Endothelial cell of umbilical vein (primary cell): ENCODE results near the gene TFAP2D. TPM values are rescaled to one million over a fixed set of nuclear protein-coding genes. Genes with fewer than 3 reads are reported as not detected.

Experiments used
- BruUV-seq: library from RNA; stranded (reverse); fragments of 400-500 nt; replicated peaks from 2 replicates; lab custom pipeline; 2021; lab: Mats Ljungman, UMichigan
- CTCF ChIA-PET: fragments of 300-600, 350-600 bp; sonication (Branson Sonifier 250); formaldehyde crosslinking; loops from one replicate; lab custom pipeline; 2021; ENCODE audit warnings: antibody characterized with exemption, inconsistent platforms; lab: Charles Lee
- POLR2A ChIA-PET: fragments of 300-600, 350-600 bp; sonication (Branson Sonifier 250); formaldehyde crosslinking; loops from one replicate; lab custom pipeline; 2021; ENCODE audit warnings: antibody characterized with exemption, inconsistent platforms; lab: Charles Lee
- DNase-seq: peaks from one replicate; pipeline ENCODE4 v3.0.0-alpha.2; 2011; ENCODE audit warnings: low read depth, low spot score
- FAIRE-seq: peaks from 2 replicates; lab custom pipeline; 2011; peaks lifted over from hg19 to GRCh38; lab: Jason Lieb, UNC
- H2AFZ ChIP-seq: 2 replicates; pipeline ENCODE4 v1.6.0; 2012; ENCODE audit warnings: low read depth, low read length, control low read depth, inconsistent platforms
- H3K27ac ChIP-seq: 2 replicates; pipeline ENCODE4 v1.5.1; 2011; ENCODE audit warnings: low read depth, mild to moderate bottlenecking, control low read depth, low read length, moderate library complexity; ENCODE audit not compliant: insufficient read depth
- H3K27me3 ChIP-seq, 2 experiments: 2 replicates each; pipeline versions ENCODE4 v1.6.0 to v1.6.1; 2011; ENCODE audit warnings: low read length in 2 of 2, mixed read lengths in 1 of 2; ENCODE audit not compliant: control insufficient read depth in 2 of 2, insufficient read depth in 2 of 2
- H3K36me3 ChIP-seq, 2 experiments: 2 replicates in 1 of 2; 3 replicates in 1 of 2; pipeline ENCODE4 v1.5.1; 2011; ENCODE audit warnings: low read length in 2 of 2, mild to moderate bottlenecking in 1 of 2, moderate library complexity in 1 of 2; ENCODE audit not compliant: control insufficient read depth in 2 of 2, insufficient read depth in 2 of 2; ENCODE audit errors: extremely low read depth in 1 of 2
- H3K4me1 ChIP-seq: 3 replicates; pipeline ENCODE4 v1.5.1; 2011; ENCODE audit warnings: mild to moderate bottlenecking, low read length; ENCODE audit not compliant: control insufficient read depth, insufficient read depth; ENCODE audit errors: extremely low read depth
- H3K4me2 ChIP-seq: 2 replicates; pipeline ENCODE4 v1.6.1; 2011; ENCODE audit warnings: low read length, control low read depth, mixed read lengths; ENCODE audit not compliant: insufficient read depth
- H3K4me3 ChIP-seq, 3 experiments: fragments of 200-600 bp in 1 of 3; sonication (generic), shearing (Covaris generic) in 1 of 3; replicated peaks in 1 of 3; 2 replicates each; pipeline ENCODE4 v1.5.1; 2011 to 2016; ENCODE audit warnings: control low read depth in 3 of 3, low read length in 3 of 3, mild to moderate bottlenecking in 2 of 3, inconsistent platforms in 1 of 3, low read depth in 1 of 3, moderate library complexity in 1 of 3; ENCODE audit not compliant: insufficient read depth in 1 of 3
- H3K79me2 ChIP-seq: 2 replicates; pipeline ENCODE4 v1.6.0; 2012; ENCODE audit warnings: low read length, inconsistent platforms; ENCODE audit not compliant: control insufficient read depth, insufficient read depth
- H3K9ac ChIP-seq: replicated peaks from 2 replicates; pipeline ENCODE3; 2011; ENCODE audit warnings: low read length, control low read depth; ENCODE audit not compliant: insufficient read depth; ENCODE audit errors: extremely low read depth
- H3K9me1 ChIP-seq: replicated peaks from 3 replicates; pipeline ENCODE4 v1.6.0; 2011; ENCODE audit warnings: mild to moderate bottlenecking, low read length; ENCODE audit not compliant: control insufficient read depth, insufficient read depth; ENCODE audit errors: extremely low read depth
- H3K9me3 ChIP-seq: replicated peaks from 2 replicates; pipeline ENCODE4 v1.5.1; 2012; ENCODE audit warnings: low read length, inconsistent platforms; ENCODE audit not compliant: control insufficient read depth, insufficient read depth
- H4K20me1 ChIP-seq: replicated peaks from 2 replicates; pipeline ENCODE3; 2011; ENCODE audit warnings: mild to moderate bottlenecking, low read length; ENCODE audit not compliant: control insufficient read depth, insufficient read depth; ENCODE audit errors: extremely low read depth
- CTCF ChIP-seq, 2 donors: IDR thresholded peaks; 1 replicate in 1 of 2; 2 replicates in 1 of 2; pipeline ENCODE4 v1.5.1; 2011; ENCODE audit warnings: low read length in 2 of 2, mild to moderate bottlenecking in 2 of 2, moderate library complexity in 2 of 2, control low read depth in 1 of 2, inconsistent platforms in 1 of 2, low read depth in 1 of 2; ENCODE audit not compliant: insufficient read depth in 1 of 2; ENCODE audit errors: extremely low read depth in 1 of 2
- EZH2 ChIP-seq: IDR thresholded peaks from 2 replicates; pipeline ENCODE4 v1.6.1; 2012; ENCODE audit warnings: borderline replicate concordance, low read depth, mild to moderate bottlenecking, moderate library complexity, low read length, inconsistent platforms; ENCODE audit not compliant: severe bottlenecking
- FOS ChIP-seq: IDR thresholded peaks from 2 replicates; pipeline ENCODE4 v1.6.1; 2011; ENCODE audit warnings: mild to moderate bottlenecking, low read length, moderate library complexity, borderline replicate concordance; ENCODE audit not compliant: insufficient read depth
- GATA2 ChIP-seq: IDR thresholded peaks from 2 replicates; pipeline ENCODE4 v1.7.0; 2011; ENCODE audit warnings: low read depth, mild to moderate bottlenecking, moderate library complexity, mixed read lengths, low read length; ENCODE audit not compliant: insufficient read length, insufficient read depth
- JUN ChIP-seq: IDR thresholded peaks from 2 replicates; pipeline ENCODE4 v1.6.1; 2011; ENCODE audit warnings: borderline replicate concordance, low read depth; ENCODE audit not compliant: insufficient read length, insufficient read depth
- MAX ChIP-seq: IDR thresholded peaks from 2 replicates; pipeline ENCODE4 v1.6.1; 2011; ENCODE audit not compliant: insufficient read depth, insufficient read length
- MYC ChIP-seq: IDR thresholded peaks from one replicate; pipeline ENCODE4 v1.6.1; 2011; ENCODE audit warnings: mild to moderate bottlenecking, low read depth, low read length
- POLR2A ChIP-seq: IDR thresholded peaks from 2 replicates; pipeline ENCODE4 v1.6.1; 2012; ENCODE audit warnings: low read depth, mild to moderate bottlenecking, control low read depth, low read length
- POLR2AphosphoS5 ChIP-seq: IDR thresholded peaks from 2 replicates; pipeline ENCODE4 v1.6.1; 2012; ENCODE audit warnings: low read depth, mild to moderate bottlenecking, control low read depth, low read length, moderate library complexity; ENCODE audit not compliant: insufficient read depth
- dilution Hi-C: fragments of 300-500 bp; cut with MboI; formaldehyde crosslinking; loops from one replicate; pipeline ENCODE4 v1.15.0; 2019; ENCODE audit warnings: low sequenced_read_pairs; ENCODE audit not compliant: extremely low pct_ligation_motif_present
- intact Hi-C: fragments of 100-400 bp; cut with micrococcal nuclease; formaldehyde crosslinking; loops from one replicate; pipeline ENCODE4 v1.10.0; 2022
- polyA plus RNA-seq, 4 experiments: library from polyadenylated mRNA; depleted of rRNA in 3 of 4; stranded (reverse) in 3 of 4; unstranded in 1 of 4; fragments of >200 nt; gene quantifications; 2 replicates each; pipeline versions ENCODE4 v1.2.1 to v1.2.3, GENCODE V29; 2011 to 2012; ENCODE audit warnings: missing spikeins in 1 of 4
- total RNA-seq: library from RNA; stranded (reverse); gene quantifications from 2 replicates; pipeline ENCODE4 v1.2.3, GENCODE V29; 2021

TFAP2D gene
- total and polyA plus RNA-seq, 2 donors (not counting 3 experiments of a cell fraction or from before 2014, with no cell fraction given): not detected

- H3K4me3 ChIP-seq: no peak overlapping the region
- no TSS peak for BruUV-seq
- ChIA-PET CTCF (no interaction called here), POLR2A (no interaction called here)
- H3K9ac ChIP-seq: no peak overlapping the region
- no peak overlapping the region for H2AFZ ChIP-seq
- H3K79me2 ChIP-seq: no peaks in the 10 kb centered on the region
- intact Hi-C loops: loop anchor here (2.0 kb wide), 1 partner anchor 22 kb away; no protein-coding TSS in a partner anchor
- H3K9me3 ChIP-seq: no peaks in the 10 kb centered on the region
- TF ChIP-seq POLR2AphosphoS5: no peak
- TF ChIP-seq JUN: no peak
- no peak for TF ChIP-seq MYC
- TF ChIP-seq CTCF (IDR thresholded peaks at IDR 0.05; ENCODE audit: extremely low read depth in 1 of 2, insufficient read depth in 1 of 2, low read depth in 1 of 2, low read length in 2 of 2): no peak
- no peak for TF ChIP-seq EZH2
- no peak for TF ChIP-seq MAX
- no peak for TF ChIP-seq GATA2
- TF ChIP-seq POLR2A: no peak
- TF ChIP-seq FOS: no peak
- FAIRE-seq: no peak
- DNase-seq: no peak
- no peaks in the 10 kb centered on the region for H3K36me3 ChIP-seq
- dilution Hi-C loops: no loop called here
- no peaks in the 10 kb centered on the region for H4K20me1 ChIP-seq
- no peaks in the 10 kb centered on the region for H3K4me1 ChIP-seq
- H3K4me2 ChIP-seq: no peak overlapping the region
- H3K27me3 ChIP-seq: no peaks in the 10 kb centered on the region
- H3K9me1 ChIP-seq: no peaks in the 10 kb centered on the region
- H3K27ac ChIP-seq: no peak overlapping the region
Measured at GRCh38 chr6:50698546-50698945, 14.8 kb upstream of the TFAP2D start.
